ENCODE measurements around the gene SMIM33.
"Not testable (repeated sequence)": the region's sequence is repeated elsewhere in the genome, so short reads cannot be mapped to it uniquely, and the experiment has no call there.

The SMIM33 gene

DNA sequence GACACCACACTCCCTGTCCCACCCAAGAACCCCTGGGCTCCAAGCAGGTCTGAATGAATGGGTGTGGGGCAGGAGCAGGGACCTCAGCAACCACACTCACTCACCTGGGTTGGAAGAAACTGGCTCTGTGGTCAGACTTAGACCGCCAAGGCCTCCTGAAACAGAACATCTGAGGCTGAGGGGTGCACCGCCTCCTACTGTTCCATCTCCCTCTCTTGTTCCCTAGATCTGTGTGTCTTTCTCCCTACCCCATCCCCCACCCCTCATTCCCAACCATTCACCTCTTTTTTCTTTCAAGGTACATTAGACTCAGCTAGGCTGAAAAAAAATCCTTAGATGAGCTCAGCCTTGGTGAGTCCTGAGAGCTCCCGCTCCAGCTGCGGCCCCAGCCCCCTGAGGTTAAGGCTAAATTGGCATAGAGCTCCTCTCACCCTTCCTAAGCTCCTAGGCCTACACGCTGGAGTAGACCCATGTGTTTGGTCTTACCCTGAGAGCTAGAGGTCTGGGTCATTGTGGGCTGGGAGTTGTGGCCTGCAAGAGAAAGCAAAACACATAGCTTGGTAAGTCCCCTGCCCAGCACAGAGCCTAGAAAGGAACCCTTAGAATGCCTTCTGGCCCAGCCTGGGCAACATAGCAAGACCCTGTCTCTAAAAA, 13.0 kb upstream of the SMIM33 start:
- DNase-seq: no peak

DNA sequence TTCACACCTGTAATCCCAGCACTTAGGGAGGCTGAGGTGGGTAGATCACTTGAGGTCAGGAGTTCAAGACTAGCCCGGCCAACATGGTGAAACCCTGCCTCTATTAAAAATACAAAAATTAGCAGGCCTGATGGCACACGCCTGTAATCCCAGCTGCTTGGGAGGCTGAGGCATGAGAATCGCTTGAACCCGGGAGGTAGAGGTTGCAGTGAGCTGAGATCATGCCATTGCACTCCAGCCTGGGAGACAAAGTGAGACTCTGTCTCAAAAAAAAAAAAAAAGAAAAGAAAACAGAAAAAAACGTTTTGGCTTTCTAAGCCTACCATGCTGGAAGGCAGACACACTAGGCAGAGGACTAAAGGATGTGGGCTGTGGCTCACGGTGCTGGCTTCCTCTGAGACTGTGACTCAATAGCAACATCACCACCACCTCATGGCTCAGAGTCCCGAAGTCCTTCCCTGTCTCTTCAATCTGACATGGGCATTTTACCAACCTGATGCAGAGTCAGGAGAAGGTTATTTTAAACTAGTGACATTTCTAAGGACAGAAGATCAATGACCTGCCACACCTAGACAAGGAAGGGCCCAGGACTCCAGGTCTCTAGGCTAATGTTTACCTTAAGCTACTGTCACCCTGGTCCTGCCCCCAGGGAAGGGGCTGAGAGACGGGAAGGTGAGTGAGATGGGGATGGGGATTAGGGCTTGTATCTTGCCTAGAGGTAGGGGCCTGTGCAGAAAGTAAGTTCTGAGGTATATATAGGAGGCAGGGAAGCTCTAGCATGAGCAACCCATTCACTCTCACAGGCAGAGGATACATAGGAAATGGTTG, 12.0 kb upstream of the SMIM33 start:
- DNase-seq: peak; percentile 66

DNA sequence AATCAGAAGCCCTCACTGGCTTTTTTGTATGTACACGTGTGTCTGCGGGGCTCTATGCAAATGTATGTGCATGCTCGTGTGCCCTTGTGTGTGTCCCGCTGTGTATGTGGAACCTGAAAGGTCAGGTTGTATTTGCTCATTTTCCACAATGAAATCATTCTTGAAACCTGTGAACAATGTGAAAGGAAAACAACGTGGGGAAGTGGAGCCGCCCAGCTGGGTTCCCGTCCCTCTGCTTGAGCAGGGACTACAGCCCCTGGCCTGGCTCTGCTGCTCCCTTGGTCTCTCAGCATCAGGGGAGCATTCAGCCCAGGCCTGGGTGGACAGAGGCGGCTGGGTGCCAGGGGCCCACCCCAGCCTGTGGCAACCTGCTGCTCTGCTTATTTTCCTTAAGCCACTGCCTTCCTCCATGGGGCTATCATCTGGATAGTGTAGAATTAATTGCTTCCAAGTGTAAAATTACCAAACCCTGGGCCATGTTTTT, 11.3 kb upstream of the SMIM33 start:
- DNase-seq: peak; percentile 41

DNA sequence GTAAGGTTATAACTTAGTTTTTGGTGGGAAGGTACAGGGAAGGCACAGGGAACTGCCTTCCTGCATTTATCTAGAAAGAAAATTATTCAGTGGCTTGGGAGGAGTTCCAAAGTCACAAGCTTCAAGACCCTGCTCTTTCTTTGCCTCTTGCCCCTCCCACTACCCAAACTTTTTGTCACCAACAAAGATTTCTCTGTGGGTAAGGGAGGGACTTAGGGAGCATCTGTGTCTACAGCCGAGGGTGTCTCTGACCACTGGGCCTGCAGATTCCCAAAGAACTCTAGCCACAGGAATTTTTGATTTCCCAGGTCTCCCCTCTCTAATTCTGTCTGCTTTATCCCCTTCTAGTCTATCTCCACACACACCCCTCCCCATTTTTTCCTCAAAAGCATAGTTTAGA, 10.3 kb upstream of the SMIM33 start:
- DNase-seq: no peak

DNA sequence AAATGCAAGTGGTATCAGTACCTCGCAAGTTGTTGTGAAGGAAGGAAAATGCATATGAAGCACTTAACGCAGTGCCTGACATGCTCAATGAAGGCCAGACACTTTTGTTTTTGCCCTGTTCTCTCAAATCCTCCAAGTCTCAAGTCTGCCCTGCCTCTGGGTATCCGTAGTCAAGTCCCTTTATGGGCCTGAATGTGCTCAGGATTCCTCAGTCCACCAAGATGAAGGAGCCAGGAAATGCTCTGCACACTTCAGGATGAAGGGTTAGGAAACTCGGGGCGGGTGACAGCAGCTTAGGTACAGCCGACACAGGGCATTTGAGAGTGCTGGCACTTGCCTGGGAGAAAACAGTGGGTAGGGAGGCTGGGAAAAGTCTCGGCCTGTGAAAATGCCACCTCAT, 9.6 kb upstream of the SMIM33 start:
- DNase-seq: no peak

DNA sequence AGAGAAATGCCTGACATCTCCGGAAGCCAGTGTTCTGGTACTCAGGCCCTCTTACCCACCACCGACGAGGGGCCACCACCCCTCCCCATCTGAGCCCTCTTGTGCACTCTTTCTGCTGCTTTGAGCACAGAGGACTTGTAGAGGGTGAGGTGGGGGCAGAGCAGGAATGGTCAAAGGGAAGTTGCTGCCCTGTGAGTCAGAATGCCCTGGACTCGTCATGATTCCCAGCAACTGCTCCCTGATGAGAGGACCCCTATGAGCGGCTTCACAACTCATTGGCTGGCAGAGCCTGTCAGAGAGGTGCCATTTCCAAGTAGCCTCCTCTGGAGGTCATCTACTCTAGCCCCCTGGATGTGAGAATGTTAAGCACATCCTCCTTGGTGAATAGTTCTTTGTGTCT, 9.1 kb upstream of the SMIM33 start:
- no peak for DNase-seq

DNA sequence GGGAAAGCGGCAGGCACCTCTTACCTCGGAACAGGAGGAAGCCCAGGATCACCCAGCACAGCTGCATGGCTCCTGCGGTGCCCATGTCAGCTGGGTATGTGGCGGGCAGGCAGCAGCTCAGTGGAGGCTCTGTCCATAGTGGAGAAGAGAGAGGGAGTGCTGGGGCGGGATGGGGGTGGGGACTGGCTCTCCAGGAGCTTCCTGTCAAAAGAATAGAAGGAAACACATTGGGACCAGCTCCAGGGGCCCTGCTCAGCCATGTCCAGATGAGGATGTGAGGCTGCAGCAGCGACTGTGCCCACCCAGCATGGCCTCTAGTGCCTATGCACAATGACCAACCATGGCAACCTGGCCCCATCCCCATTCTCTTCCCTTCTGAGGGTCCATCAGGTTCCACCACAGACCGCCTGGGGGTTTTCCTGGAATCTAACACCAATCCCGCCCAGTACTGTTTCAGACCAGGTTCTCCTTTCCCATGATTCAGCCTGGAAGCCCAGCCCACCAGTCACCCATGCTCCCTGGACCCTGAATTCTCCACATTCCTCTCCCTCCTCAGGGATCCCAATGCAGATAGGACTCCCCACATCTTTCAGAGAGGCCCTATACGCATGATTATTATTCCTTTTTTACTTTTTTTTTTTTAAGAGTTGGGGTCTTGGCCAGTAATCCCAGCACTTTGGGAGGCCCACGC, 8.1 kb upstream of the SMIM33 start, which contains the start of gene ECSCR:
TSS of gene ECSCR (minus strand) at position 158 of the 691 bp plus-strand sequence. CDS start at position 85, 73 bp downstream.
- DNase-seq: no peak

DNA sequence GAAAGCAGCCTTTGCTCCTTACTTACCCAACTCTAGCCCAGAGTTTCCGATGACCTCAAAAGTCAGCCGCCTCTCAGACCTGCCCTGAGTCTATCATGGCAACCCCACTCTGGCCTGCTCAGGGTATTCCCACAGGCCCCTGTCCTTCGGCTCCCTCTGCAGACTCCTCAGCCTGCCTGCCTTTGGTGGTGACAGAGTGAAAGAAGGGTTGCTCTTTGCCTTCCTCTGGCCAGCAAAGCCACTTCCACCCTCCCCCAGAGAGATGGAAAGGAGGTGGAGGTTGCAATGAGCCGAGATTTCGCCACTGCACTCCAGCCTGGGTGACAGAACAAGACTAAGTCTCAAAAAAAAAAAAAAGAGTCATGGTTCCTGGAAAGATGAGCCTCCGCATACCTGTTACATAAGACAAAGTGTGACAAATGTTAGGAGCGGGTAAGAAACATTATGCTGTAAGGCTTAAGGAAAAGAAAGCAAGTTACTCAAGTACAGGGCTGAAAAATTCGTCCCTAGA, 2.3 kb upstream of the SMIM33 start:
- DNase-seq: no peak

DNA sequence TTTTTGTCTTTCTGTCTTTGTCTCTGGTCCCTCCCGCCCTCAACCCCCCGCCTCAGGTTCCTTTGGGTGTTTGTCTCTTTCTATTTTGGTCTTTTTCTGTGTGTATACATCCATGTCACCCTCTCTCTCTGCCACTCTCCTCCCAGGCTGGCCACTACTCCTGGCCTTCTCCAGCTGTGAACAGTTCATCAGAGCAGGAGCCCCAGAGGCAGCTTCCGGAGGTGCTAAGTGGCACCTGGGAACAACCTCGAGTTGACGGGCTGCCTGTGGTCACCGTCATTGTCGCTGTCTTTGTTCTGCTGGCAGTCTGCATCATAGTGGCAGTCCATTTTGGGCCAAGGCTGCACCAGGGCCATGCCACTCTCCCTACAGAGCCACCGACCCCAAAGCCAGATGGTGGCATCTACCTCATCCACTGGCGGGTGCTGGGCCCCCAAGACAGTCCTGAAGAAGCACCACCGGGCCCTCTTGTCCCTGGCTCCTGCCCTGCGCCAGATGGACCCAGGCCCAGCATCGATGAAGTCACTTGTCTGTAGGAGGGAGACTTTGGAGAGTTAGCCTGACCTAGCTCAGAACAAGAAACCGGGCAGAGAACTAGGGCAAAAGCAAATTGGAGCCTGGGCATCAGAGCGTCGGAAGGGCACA, 1.7 kb downstream of the SMIM33 start:
- no peak for DNase-seq

DNA sequence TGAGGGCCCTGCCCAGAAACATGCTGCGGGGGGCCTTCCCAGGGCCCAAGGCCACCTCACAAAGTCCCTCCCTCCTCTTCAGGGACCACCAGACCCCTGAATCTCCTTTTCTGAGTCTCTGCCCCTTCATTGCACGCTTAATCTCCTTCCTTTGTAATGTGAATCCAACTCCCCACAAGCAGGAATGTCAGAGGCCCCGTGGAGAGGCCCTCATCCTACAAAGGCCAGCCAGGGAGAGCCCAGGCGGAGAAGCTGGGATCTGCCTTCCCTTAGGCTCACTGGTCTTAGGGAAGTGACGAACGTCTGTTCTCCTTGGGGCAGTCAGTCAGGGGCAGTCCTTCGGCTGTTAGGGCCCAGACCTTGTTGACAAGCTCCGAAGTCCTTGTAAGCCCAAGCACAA, 2.3 kb downstream of the SMIM33 start:
- no peak for DNase-seq

DNA sequence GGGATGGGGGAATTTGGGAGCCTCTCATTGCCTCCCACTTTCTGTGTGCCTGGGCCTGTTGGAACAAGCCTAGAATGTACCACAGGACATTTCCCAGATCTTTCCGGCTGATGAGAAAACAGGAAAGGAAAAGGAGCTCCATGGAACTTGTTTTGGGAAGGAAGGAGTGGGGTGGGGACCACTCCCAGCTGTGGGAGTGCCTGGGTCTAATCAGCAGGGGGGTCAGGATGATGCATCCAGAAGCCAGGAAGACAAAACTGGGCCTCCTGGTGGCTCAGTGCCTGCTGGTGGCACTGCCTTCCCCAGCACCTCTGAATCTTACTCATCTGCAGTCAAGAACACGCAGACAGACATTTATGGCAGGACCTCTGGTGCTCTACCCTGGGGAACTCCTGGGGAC, 2.8 kb downstream of the SMIM33 start:
- DNase-seq: no peak

DNA sequence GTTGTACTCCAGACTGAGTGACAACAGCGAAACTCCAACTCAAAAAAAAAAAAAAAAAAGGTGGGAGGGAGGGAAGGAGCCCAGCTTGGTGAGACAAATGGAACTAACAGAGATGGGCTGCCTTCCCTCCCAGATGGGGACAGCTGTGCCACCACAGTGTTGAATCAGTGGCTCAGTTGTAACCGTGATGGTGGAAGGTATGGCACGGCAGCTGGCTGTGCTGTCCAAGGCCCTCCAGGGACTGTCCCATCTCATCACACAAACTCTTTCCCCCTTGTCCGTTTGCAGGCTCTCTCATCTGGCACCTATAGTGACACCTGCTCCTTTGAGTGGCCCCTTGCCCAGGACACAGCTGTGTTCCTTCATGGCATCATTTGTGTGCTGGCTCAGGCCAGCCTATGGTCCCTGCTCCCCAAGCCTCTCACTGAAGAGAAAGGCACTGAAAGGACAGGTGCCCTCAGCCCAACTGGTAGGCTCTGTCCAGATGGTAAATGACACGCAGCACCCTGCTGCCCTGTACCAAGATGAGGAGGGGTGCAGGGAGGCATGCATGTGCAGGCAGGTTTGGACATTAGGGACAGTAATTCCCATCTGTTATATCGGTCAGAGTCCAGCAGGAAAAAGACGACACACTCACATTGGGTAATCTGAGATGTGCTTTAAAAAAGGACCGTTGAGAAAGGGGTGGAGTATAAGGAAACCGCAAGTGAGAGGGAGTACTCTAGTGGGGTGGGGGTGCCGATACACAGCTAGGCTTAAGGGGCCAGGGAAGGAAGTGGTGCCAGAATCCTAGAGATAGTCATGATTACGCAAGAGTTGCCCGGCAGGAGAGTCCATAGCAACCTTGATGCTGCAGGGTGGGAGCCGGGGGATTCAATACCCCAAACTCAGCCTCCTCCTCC, 4.3 kb downstream of the SMIM33 start:
- no peak for DNase-seq

DNA sequence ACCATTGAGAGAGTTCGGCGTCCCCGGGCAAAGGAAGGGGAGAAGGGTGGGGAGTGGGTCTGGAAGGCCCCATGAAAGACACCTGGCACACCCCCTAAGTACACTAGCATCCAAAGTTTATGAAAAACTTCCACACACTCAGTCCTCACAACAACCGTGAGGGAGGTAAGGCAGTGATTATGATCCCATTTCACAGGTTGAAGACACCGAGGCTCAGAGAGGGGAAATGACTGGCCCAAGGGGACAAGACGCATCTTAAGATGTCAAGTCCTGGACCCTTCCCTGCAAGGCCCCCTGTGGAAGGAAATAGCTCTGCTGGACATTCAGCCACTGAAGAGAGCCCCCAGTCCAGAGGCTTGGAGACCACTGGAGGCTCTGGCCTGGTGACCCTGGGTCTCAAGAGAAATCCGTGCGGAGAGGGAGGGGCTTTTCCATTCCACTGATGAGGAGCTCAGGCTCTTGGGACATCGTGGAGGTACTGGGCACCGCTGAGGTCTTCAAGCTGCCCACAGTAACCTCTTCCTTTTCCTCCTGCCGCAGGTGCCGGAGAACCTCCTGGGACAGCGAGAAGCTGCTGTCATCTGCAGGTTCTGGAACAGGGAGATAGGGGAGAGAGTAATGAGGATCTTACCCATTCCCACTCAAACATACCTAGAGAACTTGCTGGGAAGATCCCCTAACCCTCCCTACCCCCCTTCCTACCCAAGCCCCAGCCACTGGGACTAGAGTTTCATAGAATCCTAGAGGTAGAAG, 5.2 kb downstream of the SMIM33 start:
- DNase-seq: no peak

DNA sequence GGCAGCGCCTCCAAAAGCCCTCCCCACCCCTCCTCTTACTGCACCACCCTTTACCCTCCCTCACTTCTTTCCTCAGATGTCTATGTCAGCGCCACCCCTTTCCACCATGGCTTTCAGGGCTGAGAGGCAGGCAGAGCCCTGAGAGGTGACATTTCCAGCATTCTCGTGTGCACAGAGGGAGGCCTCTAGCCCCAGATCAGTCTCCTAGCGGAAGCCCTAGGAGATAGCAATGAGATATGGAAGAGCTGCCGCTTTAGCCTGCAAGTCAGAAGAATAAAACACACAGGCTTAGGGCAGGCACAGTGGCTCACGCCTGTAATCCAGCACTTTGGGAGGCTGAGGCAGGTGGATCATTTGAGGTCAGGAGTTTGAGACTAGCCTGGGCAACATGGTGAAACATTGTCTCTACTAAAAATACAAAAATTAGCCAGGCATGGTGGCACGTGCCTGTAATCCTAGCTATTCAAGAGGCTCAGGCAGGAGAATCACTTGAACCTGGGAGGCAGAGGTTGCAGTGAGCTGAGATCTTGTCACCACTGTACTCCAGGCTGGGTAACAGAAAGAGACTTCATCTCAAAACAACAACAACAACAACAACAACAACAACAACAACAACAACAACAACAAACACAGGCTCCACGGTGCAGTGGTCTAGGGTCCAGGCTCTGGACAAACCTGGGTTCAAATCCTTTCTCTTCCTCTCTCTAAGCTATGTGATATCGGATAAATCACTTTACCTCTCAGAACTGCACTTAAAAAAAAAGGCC, 8.0 kb downstream of the SMIM33 start:
- not testable (repeated sequence) for DNase-seq

DNA sequence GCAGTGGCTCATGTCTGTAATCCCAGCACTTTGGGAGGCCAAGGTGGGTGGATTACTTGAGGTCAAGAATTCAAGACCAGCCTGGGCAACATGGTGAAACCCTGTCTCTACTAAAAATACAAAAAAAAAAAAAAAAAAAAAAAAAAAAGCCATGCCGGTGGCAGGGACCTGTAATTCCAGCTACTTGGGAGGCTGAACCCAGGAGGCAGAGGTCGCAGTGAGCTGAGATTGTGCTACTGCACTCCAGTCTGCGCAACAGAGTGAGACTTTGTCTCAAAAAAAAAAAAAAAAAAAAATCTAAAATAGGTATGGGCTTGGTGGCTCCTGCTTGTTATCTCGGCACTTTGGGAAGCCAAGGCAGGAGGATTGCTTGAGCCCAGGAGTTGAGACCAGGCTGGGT, 8.9 kb downstream of the SMIM33 start:
- DNase-seq: not testable (repeated sequence)

DNA sequence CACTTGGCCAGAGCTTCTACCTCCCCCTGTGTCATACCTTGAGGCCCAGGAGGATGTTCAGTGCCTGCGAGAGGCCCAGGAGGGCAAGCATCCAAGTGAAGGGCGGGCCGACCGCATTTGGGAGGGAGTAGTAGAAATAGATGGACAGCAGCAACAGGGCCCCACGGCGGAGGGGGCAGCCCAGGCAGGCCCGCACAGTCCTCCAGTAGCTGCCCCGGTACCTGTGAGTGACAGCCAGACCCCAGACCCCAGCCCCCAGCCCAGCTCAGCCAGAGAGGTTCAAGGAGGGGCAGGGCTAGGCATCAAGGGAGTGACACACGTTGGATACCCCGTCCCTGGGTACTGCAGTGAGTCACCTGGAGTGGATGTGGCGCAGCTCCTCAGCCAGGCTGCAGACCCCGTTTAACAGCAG, 10.3 kb downstream of the SMIM33 start:
- DNase-seq: peak; percentile 50

DNA sequence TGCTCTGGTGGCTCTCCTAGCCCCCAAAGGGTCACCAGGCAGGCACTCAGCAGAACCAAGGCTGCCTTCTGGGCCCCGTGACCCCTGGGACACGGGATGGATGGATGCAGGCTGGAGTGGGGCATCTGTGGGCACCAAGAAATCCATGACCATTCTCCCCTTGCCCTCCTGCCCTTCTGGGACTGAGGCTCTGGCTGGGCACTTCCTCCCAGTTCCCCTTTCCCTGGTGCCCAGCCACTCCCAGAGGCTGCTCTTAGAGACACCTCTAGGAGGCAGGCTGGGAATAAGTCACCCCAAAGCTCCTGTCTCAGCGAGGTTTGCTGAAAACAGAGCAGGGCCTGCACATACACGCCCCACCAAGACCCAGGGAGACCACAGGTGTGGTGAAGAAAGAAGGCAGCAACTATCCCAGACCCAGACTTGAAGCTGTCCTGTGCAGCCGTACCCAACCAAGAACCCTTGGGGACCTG, 10.8 kb downstream of the SMIM33 start:
- no peak for DNase-seq

DNA sequence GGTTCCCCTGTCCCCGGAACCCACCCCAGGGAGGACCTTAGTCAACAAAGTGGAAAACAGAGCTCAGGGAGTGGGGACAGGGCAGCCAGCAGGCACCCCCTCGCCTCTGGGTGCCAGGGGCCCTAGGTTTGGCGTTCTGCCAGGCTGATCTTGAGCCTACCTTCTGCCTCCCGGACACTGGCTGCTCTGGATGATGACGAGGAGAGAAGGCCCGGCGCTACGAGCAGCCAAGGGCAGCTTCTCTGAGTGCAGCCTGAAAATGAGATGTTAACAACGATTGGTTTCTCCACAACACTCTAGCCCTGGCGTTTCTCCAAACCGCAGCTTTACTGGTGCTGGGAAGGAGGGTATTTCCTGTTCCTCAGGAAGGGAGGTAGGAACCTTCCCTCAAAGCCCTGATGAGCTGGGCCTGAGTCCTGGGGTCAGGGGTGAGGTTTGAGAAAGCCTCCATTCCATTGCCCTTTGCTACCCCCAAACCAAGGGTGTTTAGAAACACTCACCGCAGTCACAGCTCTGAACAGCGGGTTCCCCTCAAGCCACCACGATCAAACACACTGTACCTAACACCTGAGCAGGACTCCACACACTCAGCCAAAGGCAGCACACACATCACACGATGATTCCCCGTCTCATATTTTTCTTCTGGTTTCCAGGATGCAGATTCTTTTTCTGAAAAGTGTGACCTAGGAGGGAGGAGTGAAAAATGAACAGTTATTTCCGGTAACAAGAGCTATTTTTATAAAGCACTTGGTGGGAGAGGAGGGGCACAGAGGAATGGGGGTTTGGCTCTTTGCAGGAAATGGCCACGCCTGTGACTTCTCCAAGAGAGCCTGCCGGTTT, 11.5 kb downstream of the SMIM33 start, which contains the start of gene STING1:
TSS of gene STING1 (minus strand) at position 709 of the 840 bp plus-strand sequence. CDS start 1,054 bp downstream, outside the sequence.
- DNase-seq: peak; percentile 44

DNA sequence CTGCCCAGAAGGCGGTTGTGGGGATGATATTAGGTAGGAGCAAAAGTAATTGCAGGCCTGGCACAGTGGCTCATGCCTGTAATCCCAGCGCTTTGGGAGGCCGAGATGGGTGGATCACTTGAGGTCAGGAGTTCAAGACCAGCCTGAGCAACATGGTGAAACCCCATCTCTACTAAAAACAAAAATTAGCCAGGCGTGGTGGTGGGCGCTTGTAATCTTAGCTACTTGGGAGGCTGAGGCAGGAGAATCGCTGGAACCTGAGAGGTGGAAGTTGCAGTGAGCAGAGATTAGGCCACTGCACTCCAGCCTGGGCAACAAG, 12.0 kb downstream of the SMIM33 start:
- DNase-seq: not testable (repeated sequence)
